T-helper 1 cell (primary cell): ENCODE results near the gene SMYD3.

Experiments used
- DNase-seq, 5 donors: peaks; one replicate each; pipeline ENCODE4 v3.0.0-alpha.2; 2012 to 2020

The SMYD3 gene

GRCh38 chr1:245880754-245881403 is 626.2 kb downstream of the SMYD3 start:
- DNase-seq, result no peak

GRCh38 chr1:245879091-245879490 is 628.0 kb downstream of the SMYD3 start:
- DNase-seq, result no peak

- DNase-seq, result no peak
Observed at GRCh38 chr1:245878585-245878984, 628.5 kb downstream of the SMYD3 start.

GRCh38 chr1:245877976-245878375 is 629.1 kb downstream of the SMYD3 start:
- DNase-seq, result no peak

- no peak for DNase-seq
Observed at GRCh38 chr1:245876586-245876985, 630.5 kb downstream of the SMYD3 start.

GRCh38 chr1:245875581-245876261 is 631.4 kb downstream of the SMYD3 start:
- DNase-seq, result no peak

- DNase-seq, result no peak
Observed at GRCh38 chr1:245874942-245875580, 632.0 kb downstream of the SMYD3 start.

- DNase-seq, result no peak
Observed at GRCh38 chr1:245873883-245874671, 633.0 kb downstream of the SMYD3 start.

- no peak for DNase-seq
Observed at GRCh38 chr1:245873068-245873467, 634.0 kb downstream of the SMYD3 start.

GRCh38 chr1:245872475-245872874 is 634.6 kb downstream of the SMYD3 start:
- DNase-seq, result no peak

- no peak for DNase-seq
Observed at GRCh38 chr1:245871915-245872314, 635.2 kb downstream of the SMYD3 start.

GRCh38 chr1:245871191-245871590 is 635.9 kb downstream of the SMYD3 start:
- no peak for DNase-seq

GRCh38 chr1:245870698-245871097 is 636.4 kb downstream of the SMYD3 start:
- no peak for DNase-seq

- no peak for DNase-seq
Observed at GRCh38 chr1:245869847-245870246, 637.2 kb downstream of the SMYD3 start.

GRCh38 chr1:245867738-245868137 is 639.3 kb downstream of the SMYD3 start:
- no peak for DNase-seq

GRCh38 chr1:245864872-245865271 is 642.2 kb downstream of the SMYD3 start:
- DNase-seq, result no peak

- no peak for DNase-seq
Observed at GRCh38 chr1:245863566-245864184, 643.4 kb downstream of the SMYD3 start.

GRCh38 chr1:245862812-245863540 is 644.1 kb downstream of the SMYD3 start:
- DNase-seq, result no peak

- DNase-seq, result no peak
Observed at GRCh38 chr1:245860657-245861544, 646.2 kb downstream of the SMYD3 start.

GRCh38 chr1:245859493-245860114 is 647.5 kb downstream of the SMYD3 start:
- no peak for DNase-seq
